Left colon (tissue), 2 donors: ENCODE results near the gene RNASET2. TPM values are rescaled to one million over a fixed set of nuclear protein-coding genes. Genes with fewer than 3 reads are reported as not detected.
"Not testable (repeated sequence)": the region's sequence is repeated elsewhere in the genome, so short reads cannot be mapped to it uniquely, and the experiment has no call there.

Experiments
- ATAC-seq: fragments of 200-7000 bp; cut with Tn5 transposase; one replicate; pipeline ENCODE4 v1.9.1; 2020; ENCODE audit warnings: mild to moderate bottlenecking, moderate library complexity
- DNase-seq, 2 donors: peaks; one replicate each; pipeline ENCODE4 v3.0.0-alpha.2; 2020
- intact Hi-C, 2 donors: fragments of 100-400 bp; cut with DNase I in 1 of 2; cut with micrococcal nuclease in 1 of 2; formaldehyde crosslinking; loops; one replicate each; pipeline versions ENCODE4 v1.11.2 to v1.14.0; 2022; cut with DNase I, micrococcal nuclease
- total RNA-seq, 2 donors: library from RNA; stranded (reverse); fragmentation: NEBNext Ultra II Directional; extraction: Animal tissue kit (Norgen Biotek cat#: 25700); gene quantifications; one replicate each; pipeline ENCODE4 v1.2.1, GENCODE V29; 2021
- donor health status: DM: no; HTN: no; CAD: no.
- donor health status: DM: yes; HTN: yes; CAD: no.

The RNASET2 gene
- total RNA-seq, 2 donors from 2014 or later: 130 to 151 TPM

DNA sequence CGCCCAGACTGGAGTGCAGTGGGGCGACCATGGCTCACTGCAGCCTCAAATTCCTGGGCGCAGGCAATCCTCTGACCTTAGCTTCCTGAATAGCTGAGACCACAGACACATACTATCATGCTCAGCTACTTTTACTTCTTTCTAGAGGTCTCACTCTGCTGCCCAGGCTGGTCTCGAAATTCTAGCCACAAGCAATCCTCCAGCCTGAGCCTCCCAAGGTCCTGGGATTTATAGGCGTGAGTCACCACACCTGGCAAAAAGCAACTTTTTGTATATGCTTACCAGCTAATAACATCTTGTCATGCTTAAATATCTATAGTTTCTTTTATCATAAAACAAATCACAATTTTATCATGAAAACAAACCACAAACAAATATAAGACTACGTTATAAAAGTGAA, 23.0 kb downstream of the RNASET2 start:
- DNase-seq: no peak
- intact Hi-C loops: no loop called here
- no peak for ATAC-seq

DNA sequence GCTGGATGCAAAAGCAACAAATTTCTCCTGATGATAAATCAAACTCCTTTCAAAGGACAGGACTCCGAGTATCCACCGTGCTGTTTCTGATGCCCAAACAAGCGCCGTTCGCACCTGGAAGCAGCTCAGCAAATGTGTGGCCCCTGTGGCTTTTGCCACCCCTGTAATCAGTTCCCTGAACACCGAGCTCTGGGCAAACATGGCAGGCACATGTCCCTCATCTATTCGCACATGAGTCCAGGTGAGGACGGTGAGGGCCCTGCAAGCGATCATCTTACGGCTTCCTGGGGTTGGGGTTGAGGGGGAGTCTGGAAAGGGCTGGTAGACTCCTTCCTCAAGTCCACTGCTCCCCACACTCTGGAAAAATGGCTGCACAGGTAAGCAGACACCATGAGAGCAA, 23.7 kb downstream of the RNASET2 start:
- ATAC-seq (no peak), DNase-seq (no peak)
- intact Hi-C loops: no loop called here

DNA sequence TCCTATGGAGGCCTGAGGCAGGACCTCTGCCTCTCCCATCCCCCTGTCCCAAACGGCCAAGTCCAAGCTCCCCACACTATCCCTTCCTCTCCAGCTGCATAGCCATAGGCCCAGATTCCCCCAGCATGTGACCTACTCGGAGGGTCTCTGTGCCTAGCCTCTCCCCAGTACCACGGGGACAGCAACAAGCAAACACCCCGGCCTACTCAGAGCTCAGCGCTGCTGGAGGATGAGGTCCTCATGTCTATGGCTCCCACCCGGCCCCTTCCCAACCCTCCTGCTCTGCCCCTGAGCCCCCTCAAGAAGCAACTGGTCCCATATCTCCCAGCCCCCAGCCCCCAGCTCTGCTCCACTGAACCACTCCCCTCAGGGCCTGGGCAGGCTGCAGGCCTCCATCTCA, 24.2 kb downstream of the RNASET2 start:
- ATAC-seq: no peak
- no peak for DNase-seq
- intact Hi-C loops: no loop called here

DNA sequence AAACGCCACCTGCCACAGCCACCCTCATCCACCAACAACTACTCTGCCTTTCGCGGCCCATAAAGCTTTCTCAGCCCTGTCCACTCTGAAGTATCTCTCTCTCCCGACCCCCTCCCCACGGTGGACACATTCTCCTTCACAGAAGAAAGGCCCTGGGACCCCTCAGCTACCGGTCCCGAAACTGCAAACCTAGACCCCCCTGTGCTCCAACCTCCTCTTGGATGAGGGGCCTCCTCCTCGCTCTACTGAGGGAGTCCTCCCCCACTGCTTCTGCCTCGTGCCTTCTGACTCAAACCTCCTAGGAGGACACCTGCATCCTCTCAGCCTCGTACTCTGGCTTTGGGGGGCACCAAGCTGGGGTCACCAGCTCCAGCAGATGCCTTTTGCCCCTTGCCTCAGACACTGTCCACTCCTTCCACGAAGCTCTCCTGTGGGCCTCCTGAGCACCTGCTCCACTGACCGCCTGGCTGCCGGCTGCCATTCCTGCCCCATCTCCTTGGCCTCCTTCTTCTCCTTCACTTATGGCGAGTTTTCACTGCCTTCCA, 24.9 kb downstream of the RNASET2 start:
- DNase-seq (no peak), ATAC-seq (no peak)
- intact Hi-C loops: no loop called here

DNA sequence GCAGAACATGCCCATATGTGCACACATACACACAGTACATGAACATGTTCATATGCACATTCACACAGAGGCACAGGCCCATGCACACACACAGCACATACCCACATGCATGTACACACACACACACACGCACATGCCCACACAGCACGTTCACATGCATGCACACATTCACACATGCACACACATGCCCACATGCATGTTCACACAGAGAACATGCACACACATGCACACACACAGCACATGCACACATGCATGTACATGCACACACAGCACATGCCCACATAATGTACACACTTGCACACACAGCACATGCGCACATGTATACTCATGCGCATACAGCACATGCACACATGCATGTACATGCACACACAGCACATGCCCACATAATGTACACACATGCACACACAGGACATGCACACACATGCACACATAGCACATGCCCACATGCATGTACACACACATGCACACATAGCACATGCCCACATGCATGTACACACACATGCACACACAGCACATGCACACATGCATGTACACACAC, 25.9 kb downstream of the RNASET2 start:
- intact Hi-C loops: no loop called here
- DNase-seq: no peak
- no peak for ATAC-seq

DNA sequence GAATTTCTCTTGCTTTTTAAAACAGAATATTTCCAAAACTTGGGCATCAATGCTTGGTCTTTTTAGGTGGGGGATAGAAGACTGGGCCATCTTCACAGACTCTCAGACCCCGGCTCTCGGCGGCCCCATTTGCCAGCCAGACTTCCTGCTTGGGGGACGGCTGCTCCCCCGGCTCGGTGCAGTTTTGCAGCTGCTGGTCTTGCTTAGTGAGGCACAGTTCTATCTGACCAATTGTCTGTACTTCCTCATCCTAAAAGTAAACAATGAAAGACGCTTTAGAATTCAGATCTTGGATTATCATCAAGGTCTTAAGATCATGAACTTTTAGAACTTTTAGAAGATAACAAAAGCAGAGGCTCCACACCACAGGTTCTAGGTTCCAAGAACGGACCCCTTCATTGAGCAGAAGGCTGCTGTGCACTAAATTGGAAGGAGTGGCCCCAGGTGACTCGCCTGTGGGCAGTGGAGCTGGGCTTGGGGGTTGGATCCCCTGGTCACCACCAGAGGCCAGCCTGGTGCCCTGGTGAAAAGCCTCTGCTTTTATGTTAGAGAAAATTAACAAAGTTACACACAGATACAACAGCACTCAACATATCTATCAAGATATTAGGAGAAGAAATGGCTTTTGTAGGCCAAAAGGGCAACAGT, 26.7 kb downstream of the RNASET2 start:
- ATAC-seq (no peak), DNase-seq (no peak)
- intact Hi-C loops: no loop called here

DNA sequence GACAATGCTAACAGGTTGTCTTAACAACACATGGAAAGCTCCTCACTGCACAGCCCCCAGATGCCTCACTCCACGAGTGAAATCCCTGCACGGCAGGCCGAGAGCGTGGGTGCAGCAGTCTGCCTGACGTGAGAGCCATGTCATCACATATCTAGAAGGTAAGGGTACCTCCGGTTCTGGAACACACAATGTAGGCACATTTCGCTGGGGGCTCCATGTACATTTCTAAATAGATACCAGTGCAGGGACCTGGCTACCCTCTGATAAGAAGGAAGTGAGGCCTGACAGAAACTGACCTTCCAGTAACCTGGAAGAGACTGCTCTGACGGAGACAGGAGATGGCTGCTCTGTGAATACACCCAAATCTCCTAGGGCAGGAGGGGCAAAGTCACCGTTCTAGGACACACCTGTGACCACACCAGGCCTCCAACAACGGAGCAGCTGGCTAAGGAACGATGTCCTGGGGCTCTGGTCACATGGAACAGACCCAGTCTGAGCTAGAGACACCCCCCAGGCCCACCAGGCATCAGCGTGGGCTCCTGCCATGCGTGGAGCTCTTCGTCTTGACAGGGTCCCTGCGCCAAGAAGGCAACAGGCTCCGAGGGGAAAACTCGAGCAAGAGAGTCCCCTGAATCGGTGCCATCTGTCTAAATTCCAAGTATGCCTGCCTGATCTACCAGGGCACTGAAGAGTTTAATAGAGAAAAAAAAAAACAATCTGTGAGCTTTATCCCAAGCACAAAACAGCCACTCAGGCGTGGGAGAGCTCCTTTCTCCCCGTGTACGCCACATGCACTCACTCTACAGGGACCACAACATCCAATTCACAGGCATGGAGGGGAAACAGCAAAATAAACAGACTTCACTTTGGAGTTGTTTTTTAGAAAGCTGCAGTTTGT, 27.5 kb downstream of the RNASET2 start:
- DNase-seq (no peak), ATAC-seq (no peak)
- intact Hi-C loops: no loop called here

DNA sequence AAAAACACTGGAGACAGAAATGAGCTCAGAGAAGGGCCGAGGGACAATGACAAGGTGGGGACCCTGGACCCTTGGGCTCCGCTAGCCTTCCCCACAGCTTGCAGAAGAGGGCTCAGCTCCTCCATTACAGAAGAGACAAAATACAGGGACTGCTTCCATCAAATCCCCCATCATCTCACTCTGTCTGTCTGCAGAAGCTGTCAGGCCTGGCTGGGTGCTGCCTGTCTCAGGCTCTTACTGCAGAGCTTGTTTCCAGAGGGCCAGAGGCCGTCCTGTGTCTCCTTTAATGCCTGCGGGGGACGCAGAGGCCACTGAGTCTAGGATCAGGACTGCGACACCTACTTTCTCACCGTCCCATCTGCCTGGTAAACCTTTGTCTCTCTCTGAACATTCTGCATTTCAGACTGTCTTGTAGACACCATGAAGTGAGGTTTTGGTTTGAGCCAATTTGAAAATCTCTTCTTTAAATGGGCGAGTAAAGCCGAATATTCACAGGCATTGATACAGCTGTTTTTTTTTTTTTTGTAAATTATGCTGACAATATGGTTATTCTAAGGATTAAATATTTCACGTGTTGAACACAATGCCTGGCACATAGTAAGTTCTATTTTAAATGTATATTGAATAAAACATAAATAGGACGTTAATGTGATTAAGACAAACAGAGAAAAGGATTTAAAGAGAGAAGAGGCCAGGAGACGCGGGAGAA, 28.3 kb downstream of the RNASET2 start:
- ATAC-seq: no peak
- intact Hi-C loops: no loop called here
- no peak for DNase-seq

DNA sequence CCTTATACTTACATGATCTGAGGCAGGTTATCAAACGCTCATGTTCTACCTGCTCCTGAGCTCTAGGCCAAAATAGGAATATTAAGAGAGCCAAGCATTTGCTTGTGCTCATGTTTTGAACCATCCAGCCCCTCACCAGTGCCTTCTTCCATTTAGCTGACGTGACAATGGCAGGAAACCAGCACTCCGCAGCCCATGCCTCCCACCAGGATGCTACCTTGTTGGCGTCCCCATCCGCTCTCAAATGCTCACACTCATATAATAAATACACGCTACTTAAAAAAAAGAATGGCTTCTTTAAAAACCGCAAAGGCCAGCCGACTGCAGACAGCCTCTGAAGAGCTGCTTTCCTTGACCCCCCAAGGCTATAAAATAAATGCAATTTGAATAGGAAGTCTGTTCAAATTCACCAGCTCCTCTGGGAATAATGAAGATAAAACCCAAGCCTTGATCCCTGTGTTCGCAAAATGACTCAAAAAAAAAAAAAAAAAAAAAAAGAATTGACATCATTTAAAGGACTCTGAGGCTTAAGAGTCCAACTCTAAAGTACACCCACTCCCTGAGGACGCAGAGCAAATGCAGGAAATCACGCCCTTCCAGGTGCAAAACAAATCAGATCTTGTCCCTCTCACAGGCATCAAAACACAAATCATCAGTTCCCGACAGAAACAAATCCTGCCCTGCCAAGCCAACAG, 29.0 kb downstream of the RNASET2 start:
- intact Hi-C loops: no loop called here
- ATAC-seq (no peak), DNase-seq (no peak)

DNA sequence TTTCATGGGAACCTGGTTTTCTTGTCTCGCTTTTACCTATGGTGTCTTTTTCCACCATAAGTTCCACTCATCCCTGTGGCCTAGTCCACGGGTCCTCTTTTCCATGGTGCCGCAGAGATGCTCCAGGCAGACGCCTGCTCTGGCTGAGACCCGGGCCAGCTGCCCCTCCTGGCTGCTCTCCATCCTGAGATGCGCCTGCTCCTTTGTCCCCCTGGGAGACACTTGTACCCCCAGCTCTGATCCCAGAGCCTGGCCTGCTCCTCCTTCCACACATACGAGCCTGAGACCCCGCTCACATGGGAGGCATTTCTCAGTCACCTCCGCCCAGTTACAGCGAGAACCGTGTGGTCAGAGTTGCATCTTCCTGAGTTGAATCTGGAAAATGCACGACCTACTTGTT, 29.6 kb downstream of the RNASET2 start:
- intact Hi-C loops: no loop called here
- DNase-seq (no peak), ATAC-seq (no peak)

DNA sequence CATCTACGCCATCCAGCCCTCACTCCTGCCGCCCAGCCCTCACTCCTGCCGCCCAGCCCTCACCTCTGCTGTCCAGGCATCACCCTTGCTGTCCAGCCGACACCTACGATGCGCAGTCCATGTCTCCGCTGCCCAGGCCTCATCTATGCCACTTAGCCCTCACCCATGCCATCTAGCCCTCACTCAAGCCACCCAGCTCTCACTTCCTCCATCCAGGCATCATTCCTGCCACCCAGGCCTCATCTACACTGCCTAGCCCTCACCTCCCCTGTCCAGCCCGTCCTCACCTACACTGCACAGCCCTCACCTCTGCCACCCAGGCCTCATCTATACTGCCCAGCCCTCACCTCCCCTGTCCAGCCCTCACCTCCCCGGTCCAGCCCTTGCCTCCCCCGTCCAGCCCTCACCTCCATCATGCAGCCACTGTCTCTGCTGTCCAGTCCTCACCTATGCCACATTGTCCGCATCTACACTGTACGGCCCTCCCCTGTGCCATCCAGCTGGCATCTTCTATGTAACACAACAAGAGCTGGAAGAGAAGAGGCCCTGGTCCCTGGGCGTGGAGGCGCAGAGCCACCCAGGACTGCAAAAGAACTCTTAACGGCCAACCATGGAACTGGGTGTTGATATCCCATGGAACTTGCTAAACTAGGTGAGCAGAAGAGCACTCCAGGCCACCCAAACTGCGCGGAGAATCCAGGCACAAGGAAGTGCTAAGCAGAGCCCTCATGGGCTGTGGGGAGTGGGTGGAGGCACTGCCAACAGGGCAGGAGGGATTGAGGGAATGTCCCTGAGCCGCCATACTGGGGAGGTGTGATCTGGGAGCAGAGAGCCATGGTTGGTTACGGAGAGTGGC, 31.0 kb downstream of the RNASET2 start:
- intact Hi-C loops: no loop called here
- no peak for DNase-seq
- ATAC-seq: peak; percentile 18

DNA sequence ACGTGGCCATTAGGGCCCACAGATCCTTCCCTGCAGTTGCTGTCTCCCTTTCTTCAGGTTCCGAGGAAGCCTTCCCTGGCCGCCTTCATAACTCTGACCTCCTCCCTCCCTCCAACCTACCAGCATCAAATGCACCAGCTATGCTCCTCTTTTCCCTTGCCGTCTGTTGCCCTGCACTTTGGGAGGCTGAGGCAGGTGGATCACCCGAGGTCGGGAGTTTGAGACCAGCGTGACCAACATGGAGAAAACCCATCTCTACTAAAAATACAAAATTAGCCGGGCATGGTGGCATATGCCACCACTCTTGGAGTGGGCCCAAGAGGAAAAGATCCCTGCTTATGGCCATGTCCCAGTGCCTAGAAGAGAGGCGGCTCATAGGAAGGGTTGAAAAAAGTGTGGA, 31.8 kb downstream of the RNASET2 start:
- no peak for ATAC-seq
- intact Hi-C loops: no loop called here
- no peak for DNase-seq

DNA sequence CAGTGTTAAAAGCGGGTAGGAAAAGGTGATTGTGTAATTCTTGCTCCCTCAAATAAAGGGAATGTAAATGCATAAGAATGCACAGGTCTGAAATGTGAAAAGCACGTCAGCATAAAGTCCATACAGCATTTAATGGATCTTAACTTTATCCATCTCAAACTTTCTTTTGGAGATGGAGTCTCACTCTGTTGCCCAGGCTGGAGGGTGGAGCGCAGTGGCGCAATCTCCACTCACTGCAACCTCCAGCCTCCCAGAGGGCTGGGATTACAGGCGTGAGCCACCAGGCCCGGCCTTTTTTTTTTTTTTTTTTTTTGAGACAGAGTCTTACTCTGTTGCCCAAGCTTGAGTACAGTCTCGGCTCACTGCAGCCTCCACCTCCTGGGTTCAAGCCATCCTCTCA, 33.4 kb downstream of the RNASET2 start:
- DNase-seq: no peak
- intact Hi-C loops: no loop called here
- ATAC-seq: no peak

DNA sequence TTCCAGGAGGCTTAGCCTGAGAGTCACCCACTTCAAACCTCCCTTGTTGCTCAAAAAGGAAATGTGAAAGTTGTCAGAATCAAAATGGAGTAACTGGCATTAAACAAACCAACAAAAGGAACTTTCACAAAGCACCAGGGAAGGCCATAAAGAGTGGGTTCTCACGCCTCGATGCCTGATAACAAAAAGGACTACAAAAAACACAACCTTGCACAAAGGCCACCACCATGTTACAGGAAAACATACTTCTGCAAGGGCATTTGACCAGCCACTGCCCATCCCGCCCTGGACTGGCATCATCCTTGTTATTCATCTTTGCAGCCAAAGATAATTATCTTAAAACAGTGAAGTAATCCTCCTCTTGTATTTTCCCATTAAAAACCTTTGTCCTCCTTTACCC, 34.8 kb downstream of the RNASET2 start:
- intact Hi-C loops: no loop called here
- DNase-seq (no peak), ATAC-seq (no peak)

DNA sequence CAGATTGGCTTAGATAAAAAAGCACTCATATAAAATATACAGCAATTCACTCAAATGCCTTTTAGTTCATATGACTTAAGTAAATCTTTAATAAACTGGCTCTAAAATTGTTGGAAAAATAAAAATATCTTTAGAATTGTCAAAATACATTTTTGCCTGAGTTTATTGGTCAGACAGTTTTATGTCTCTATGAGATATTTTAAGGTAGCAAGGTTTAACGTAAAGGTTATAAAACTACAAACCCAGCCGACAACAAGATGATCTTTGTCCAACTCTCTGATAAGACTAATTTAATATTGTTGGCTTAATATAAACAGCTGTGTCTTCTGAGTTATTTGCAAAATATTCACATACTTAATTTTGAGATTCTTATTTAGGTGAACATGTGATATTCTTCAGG, 39.5 kb downstream of the RNASET2 start:
- intact Hi-C loops: no loop called here
- no peak for ATAC-seq
- no peak for DNase-seq

DNA sequence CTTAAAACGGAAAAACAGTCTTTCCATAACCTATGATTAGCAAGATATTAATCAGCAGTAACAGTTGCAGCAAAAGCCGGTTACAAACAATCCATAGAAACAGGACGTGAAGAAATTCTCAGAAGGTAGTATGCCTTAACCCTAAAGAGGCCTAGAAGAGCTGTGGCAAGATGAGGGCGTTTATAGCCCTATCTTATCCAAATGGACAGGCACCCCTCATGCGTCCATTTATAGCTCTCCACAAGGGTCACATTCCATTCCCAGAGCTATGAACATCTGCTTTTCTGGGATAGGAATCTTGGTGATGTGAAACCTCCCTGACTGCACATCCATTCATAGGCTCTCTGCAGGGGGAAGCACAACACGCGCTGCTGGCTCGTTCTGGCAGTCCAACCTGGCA, 40.9 kb downstream of the RNASET2 start:
- ATAC-seq, DNase-seq, intact Hi-C loops: not testable (repeated sequence)

DNA sequence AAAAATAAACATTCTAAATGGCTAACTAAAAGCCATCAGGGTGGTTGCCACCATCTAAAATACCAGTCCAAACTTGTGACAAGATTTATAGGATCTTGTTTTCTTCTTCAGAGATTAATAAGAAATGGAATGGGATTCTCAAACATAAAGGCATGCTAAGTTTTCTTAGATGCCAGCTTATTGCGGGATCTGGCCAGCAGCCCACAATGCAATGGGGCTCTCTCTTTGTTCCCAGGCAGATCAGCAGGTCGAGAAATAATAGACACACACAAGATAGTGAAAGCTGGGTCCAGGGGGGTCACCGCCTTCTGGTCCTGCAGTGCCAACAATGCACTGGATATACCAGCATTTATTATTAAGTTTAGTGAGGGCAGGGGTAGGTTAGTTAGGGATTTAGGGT, 41.4 kb downstream of the RNASET2 start:
- ATAC-seq, intact Hi-C loops, DNase-seq: not testable (repeated sequence)

DNA sequence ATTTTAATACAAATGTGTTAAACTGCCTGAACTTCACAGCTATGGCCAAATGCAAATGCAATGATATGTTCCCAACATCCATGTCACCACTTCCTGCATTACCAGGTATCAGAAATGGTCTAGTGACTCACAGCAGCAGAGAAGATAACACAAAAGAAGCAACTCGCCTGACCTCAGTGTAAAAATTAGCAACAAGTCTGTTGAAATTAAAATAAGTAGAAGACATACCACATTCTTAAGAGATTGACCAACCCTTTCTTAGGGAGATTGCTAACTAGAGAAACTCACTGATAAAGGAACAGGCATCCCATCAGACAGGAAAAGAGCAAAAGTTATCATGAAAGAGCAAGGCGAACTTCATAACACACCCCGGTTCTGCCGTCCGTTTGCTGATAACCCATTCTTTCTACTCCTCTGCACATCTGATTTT, 45.1 kb downstream of the RNASET2 start:
- ATAC-seq (no peak), DNase-seq (no peak)
- intact Hi-C loops: no loop called here
